Lower leg skin (tissue), 3 donors: ENCODE results near the gene RTN4RL1.

Experiments
- CTCF ChIP-seq, 3 donors: fragments of 450-650 bp; IDR thresholded peaks; one replicate each; pipeline ENCODE4 v1.5.1; 2016; ENCODE audit warnings: antibody characterized with exemption in 3 of 3, mild to moderate bottlenecking in 3 of 3, moderate library complexity in 2 of 3
- POLR2A ChIP-seq, 2 donors: fragments of 450-650 bp; IDR thresholded peaks; one replicate each; pipeline ENCODE4 v1.6.1; 2016 to 2017; ENCODE audit warnings: antibody characterized with exemption in 2 of 2, mild to moderate bottlenecking in 1 of 2, moderate library complexity in 1 of 2

- no peak for TF ChIP-seq CTCF (IDR thresholded peaks at IDR 0.05)
- TF ChIP-seq POLR2A (IDR thresholded peaks at IDR 0.05) = no peak
Observed at GRCh38 chr17:2041561-2042389, 16.6 kb upstream of the RTN4RL1 start, which contains the start of gene OVCA2.
